Smooth muscle cell (in vitro differentiated cells): Measurements from ENCODE around the gene DNAJC16. TPM values are rescaled to one million over a fixed set of nuclear protein-coding genes. Genes with fewer than 3 reads are reported as not detected.

Source experiments
- DNase-seq: peaks from one replicate; lab custom pipeline; 2025; ENCODE audit not compliant: unreplicated experiment; lab: John Stamatoyannopoulos, UW
- H2AFZ ChIP-seq: fragments of 200-600 bp; sonication (generic); 2 replicates; pipeline ENCODE4 v1.6.0; 2016; ENCODE audit warnings: antibody characterized with exemption, low read depth, mild to moderate bottlenecking
- H3F3A ChIP-seq: fragments of 200-600 bp; sonication (generic); 2 replicates; pipeline ENCODE4 v1.6.0; 2017; ENCODE audit warnings: antibody characterized with exemption, low read depth
- H3K27ac ChIP-seq: fragments of 200-600 bp; sonication (generic); 2 replicates; pipeline ENCODE4 v1.5.1; 2016; ENCODE audit warnings: low read depth, mild to moderate bottlenecking
- H3K27me3 ChIP-seq: fragments of 200-600 bp; sonication (generic); 2 replicates; pipeline ENCODE4 v1.6.1; 2016; ENCODE audit warnings: low read depth, mild to moderate bottlenecking
- H3K36me3 ChIP-seq: fragments of 200-600 bp; sonication (generic); 2 replicates; pipeline ENCODE4 v1.5.1; 2016; ENCODE audit warnings: low read depth
- H3K4me1 ChIP-seq: fragments of 200-600 bp; sonication (generic); 2 replicates; pipeline ENCODE4 v1.5.1; 2016; ENCODE audit warnings: low read depth
- H3K4me2 ChIP-seq: fragments of 200-600 bp; sonication (generic); 2 replicates; pipeline ENCODE4 v1.6.0; 2016; ENCODE audit warnings: mild to moderate bottlenecking
- H3K4me3 ChIP-seq: fragments of 200-600 bp; sonication (generic); 2 replicates; pipeline ENCODE4 v1.5.1; 2016; ENCODE audit warnings: mild to moderate bottlenecking
- H3K79me2 ChIP-seq: fragments of 200-600 bp; sonication (generic); 2 replicates; pipeline ENCODE4 v1.6.0; 2016; ENCODE audit warnings: low read depth, mild to moderate bottlenecking
- H3K9ac ChIP-seq: fragments of 200-600 bp; sonication (generic); 2 replicates; pipeline ENCODE4 v1.6.0; 2016; ENCODE audit warnings: low read depth
- H3K9me3 ChIP-seq: fragments of 200-600 bp; sonication (generic); replicated peaks from 2 replicates; pipeline ENCODE4 v1.5.1; 2016; ENCODE audit warnings: low read depth
- H4K20me1 ChIP-seq: fragments of 200-600 bp; sonication (generic); 2 replicates; pipeline ENCODE4 v1.6.0; 2016; ENCODE audit warnings: low read depth
- WGBS: methylation state at CpG from one replicate; pipeline ENCODE4 v1.1.7; 2016; ENCODE audit warnings: low lambda C conversion rate; 5-methylcytosine and 5-hydroxymethylcytosine counted together
- polyA plus RNA-seq: library from polyadenylated mRNA; unstranded; fragments of >200 nt; fragmentation: Nextera tagmentation; extraction: Ambion mirVana; gene quantifications from 2 replicates; pipeline ENCODE4 v1.2.1, GENCODE V29; 2016
- total RNA-seq: library from RNA; depleted of rRNA; stranded (reverse); fragments of >200 nt; gene quantifications from 2 replicates; pipeline ENCODE4 v1.2.3, GENCODE V29; 2014
- TF ChIP-seq, protein P1 (sequence below): fragments of 200-600 bp; sonication (generic); IDR thresholded peaks from 2 replicates; pipeline ENCODE4 v1.5.1; 2017; ENCODE audit warnings: borderline replicate concordance, mild to moderate bottlenecking, antibody characterized with exemption; ENCODE audit not compliant: insufficient read depth, poor library complexity, severe bottlenecking

The DNAJC16 gene
- total and polyA plus RNA-seq, 2 experiments from 2014 or later, result 4.0 to 18.3 TPM

DNA sequence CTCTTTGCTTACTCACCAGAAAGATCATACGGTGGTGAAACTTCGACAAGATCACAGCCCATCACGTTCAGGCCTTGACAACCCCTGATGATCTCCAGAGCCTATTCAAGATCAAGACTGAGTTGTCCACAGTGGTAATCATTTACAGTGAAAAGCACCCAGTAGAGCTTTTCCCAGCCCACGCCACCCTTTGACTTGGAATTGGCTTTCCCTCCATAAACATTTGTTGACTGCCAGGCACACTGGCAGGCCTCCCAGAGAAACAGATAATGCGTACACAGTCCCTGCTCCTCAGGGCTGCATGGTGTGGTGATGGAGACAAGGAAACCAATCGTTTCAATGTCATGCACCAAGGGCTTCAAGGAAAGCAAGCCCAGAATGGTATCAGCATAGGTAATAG, 48.1 kb downstream of the DNAJC16 start:
- 49% methylated on average over 6 of the region's 6 CpGs for WGBS
- H3K79me2 ChIP-seq, result no peaks in the 10 kb centered on the region

DNA sequence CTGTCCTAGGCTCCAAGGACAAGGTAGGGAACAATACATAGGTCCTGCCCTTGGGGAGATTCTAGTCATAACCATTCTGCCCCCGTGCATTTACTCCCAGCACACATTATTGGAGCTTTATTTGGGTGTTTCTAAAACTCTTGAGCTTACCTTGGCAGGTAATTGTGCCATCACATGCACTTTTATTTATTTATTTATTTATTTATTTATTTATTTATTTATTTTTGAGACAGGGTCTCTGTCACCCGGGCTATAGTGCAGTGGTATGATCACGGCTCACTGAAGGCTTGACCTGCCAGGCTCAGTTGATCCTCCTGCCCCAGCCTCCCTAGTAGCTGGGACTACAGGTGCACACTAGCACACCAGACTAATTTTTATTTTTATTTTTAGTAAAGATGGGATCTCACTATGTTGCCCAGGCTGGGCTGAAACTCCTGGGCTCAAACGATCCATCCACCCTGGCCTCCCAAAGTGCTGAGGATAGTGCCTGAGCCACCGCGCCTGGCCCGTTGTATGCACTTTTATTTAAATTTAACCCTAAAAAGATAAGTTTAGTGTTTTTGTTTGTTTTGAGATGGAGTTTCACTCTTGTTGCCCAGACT, 49.0 kb downstream of the DNAJC16 start:
- WGBS, result 97% methylated on average over 7 of the region's 7 CpGs
- no peaks in the 10 kb centered on the region for H3K9me3 ChIP-seq
- no peak overlapping the region for H2AFZ ChIP-seq
- H3K79me2 ChIP-seq, result no peaks in the 10 kb centered on the region
- H3K4me2 ChIP-seq, result no peak overlapping the region
- H3K4me1 ChIP-seq, result peaks cover 17% of the 10 kb centered on the region
- no peaks in the 10 kb centered on the region for H3K36me3 ChIP-seq
- H3F3A ChIP-seq, result no peaks in the 10 kb centered on the region
- H3K27ac ChIP-seq, result no peak overlapping the region
- H3K9ac ChIP-seq, result no peak overlapping the region
- no peak for DNase-seq
- no peaks in the 10 kb centered on the region for H4K20me1 ChIP-seq
- no peaks in the 10 kb centered on the region for H3K27me3 ChIP-seq
- no peak overlapping the region for H3K4me3 ChIP-seq
- TF ChIP-seq, protein P1, sequence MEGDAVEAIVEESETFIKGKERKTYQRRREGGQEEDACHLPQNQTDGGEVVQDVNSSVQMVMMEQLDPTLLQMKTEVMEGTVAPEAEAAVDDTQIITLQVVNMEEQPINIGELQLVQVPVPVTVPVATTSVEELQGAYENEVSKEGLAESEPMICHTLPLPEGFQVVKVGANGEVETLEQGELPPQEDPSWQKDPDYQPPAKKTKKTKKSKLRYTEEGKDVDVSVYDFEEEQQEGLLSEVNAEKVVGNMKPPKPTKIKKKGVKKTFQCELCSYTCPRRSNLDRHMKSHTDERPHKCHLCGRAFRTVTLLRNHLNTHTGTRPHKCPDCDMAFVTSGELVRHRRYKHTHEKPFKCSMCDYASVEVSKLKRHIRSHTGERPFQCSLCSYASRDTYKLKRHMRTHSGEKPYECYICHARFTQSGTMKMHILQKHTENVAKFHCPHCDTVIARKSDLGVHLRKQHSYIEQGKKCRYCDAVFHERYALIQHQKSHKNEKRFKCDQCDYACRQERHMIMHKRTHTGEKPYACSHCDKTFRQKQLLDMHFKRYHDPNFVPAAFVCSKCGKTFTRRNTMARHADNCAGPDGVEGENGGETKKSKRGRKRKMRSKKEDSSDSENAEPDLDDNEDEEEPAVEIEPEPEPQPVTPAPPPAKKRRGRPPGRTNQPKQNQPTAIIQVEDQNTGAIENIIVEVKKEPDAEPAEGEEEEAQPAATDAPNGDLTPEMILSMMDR, result no peak

More for the DNA sequence above, 48.1 kb downstream of the DNAJC16 start:
- Histone ChIP-seq H3K4me1 (peaks cover 14% of the 10 kb centered on the region), H3K36me3 (no peaks in the 10 kb centered on the region), H3K9ac (no peak overlapping the region), H3K27ac (no peak overlapping the region), H3K27me3 (no peaks in the 10 kb centered on the region), H2AFZ (no peak overlapping the region), H3K4me3 (no peak overlapping the region), H3K4me2 (no peak overlapping the region), H4K20me1 (no peaks in the 10 kb centered on the region), H3F3A (no peaks in the 10 kb centered on the region), H3K9me3 (no peaks in the 10 kb centered on the region)
- no peak for DNase-seq
- TF ChIP-seq, protein P1, result no peak

DNA sequence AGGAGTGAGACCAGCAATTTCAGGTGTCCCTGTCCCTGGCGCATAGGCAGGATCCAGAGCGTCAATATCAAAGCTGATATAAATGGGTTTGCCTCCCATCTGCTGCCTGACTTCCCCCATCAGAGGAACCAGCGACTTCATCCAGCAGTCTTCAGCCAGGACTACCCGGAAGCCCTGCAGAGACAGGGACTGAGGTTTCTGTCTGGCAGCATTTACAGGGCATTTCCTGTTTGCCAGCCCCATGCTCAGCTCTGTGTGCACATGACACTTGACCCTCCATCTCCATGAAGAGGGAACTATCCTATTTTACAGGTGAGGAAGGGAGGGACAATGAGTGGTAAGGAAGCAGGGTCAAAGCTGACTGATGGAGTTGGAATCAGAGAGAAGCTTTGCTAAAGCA, 51.0 kb downstream of the DNAJC16 start:
- Histone ChIP-seq H3K9ac (no peak overlapping the region), H3K4me1 (peaks cover 17% of the 10 kb centered on the region), H3K27ac (no peak overlapping the region), H3K79me2 (no peaks in the 10 kb centered on the region), H3F3A (no peaks in the 10 kb centered on the region), H3K4me3 (no peak overlapping the region), H3K27me3 (no peaks in the 10 kb centered on the region), H2AFZ (no peak overlapping the region), H3K9me3 (no peaks in the 10 kb centered on the region), H4K20me1 (no peaks in the 10 kb centered on the region), H3K4me2 (no peak overlapping the region), H3K36me3 (no peaks in the 10 kb centered on the region)
- no peak for DNase-seq
- WGBS, result 93% methylated on average over 4 of the region's 4 CpGs
- TF ChIP-seq, protein P1, result no peak
